NCI-H187 treated with DMSO at 0.1 percent for 48 hours (cell line): ENCODE measurements around the gene PRPSAP1.
"Not testable (repeated sequence)": the region's sequence is repeated elsewhere in the genome, so short reads cannot be mapped to it uniquely, and the experiment has no call there.

Experiments used
- DNase-seq: peaks from one replicate; lab custom pipeline; 2025; lab: John Stamatoyannopoulos, UW

The PRPSAP1 gene

DNA sequence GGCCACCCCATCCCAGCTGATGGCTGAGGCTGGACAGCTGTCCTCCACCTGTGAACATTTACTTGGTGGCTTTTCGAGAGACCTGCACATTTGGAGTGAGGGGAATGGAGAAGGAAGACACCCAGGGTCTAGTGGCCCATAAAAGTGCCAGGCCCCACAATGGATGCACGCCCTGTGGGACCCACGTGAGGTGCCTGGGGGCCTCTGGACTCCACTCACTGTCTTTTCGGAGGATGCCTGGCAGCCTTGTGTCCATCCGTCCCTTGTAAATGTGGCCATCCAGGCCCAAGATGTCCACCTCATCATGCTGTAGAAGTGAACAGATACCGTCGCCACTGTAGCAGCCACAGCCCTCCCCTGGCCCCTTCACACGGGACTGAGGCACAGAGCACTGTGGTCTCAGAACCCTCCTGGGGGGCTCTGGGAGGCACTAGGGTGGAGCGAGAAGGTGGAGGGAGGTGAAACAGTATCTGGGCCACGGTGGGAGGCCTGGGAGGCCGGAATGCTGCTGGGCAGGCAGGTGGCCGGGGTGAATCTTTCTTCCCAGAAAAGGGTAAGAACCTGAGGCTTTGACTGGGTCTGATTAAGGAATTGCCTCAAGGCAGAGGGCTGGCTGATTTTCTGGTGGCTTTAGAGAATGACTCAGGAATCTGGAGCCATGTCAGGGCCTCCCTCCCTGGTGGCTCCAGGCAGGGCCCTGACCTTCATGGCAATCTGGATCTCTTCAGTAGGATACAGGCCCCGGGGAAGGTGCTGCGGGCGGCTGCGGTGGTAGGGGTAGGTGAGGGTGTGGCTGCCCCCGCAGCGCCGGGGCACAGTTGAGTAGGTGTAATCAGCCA, 77.0 kb downstream of the PRPSAP1 start:
- DNase-seq = no peak

- no peak for DNase-seq
Observed at GRCh38 chr17:76276069-76276431, 77.7 kb downstream of the PRPSAP1 start.

GRCh38 chr17:76275382-76276068, 78.2 kb downstream of the PRPSAP1 start:
- no peak for DNase-seq

DNA sequence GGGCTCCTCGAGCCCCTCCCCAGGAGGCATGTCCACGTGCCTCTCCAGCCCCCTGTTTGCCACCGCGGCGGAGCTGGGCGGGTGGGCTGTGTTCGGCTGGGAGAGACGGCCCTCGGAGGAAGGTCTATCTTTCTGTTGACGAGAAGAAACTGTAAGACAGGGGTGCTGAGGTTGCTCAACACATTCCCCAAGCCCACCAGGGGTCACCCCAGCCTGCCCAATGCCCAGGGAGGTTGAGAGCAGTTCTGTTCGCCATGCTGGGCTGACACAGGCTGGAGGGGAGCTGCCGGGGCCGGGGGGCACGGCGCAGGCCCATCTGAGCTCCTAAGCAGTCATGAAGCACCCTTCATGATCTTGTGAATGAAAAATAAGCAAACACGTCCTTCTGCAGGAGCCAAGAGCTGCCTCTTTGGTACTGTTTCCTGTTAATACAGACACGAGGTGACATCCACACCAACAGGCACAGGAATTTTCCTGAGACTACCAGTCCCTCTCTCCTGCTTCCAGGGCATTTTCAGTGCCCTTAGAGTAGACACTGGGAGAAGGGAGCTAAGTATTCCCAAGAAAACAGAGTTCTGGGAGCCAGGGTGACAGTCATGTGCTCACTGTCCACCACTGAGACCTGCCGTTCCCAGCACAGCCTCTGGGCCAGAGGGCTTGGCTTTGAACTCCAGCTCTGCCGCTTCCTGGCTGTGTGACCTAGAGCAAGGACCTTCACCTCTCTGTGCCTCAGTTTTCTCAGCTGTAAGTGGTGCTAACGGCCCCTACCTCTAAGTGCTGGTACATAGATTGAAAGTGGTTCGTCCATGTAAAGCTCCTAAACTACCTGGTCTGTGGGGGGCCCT, 79.4 kb downstream of the PRPSAP1 start:
- DNase-seq = no peak

DNA sequence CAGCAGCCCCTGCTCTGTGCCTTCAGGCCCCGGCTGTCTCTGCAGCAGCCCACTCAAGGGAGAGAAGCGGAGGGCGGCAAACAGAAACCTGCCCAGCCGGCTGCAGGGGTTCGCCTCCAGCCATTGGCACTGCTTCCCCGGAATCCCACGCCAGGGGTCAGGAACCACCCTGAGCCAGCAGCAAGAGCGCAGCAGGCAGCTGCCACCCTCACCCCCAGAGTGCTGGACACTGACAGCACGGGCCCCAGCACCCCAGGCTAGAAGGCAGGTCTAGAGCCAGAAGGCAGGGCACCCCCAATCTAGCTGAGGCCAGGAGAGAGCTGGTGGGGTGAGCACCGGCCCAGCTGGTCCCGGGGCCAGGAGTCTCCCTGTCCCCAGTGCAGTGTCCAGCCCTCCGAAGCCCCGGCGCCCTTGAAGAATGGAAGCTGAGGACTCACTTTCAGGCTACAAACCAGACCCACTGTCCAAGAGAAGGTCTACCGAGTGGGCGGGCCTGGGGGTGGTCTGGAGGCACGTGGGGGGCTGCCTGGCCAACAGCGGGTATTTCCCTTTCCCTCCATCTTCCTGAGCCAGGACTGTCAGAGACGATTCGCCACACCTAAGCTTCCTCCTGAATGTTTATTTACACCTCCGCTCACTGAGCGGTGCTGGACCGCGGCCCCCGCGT, 80.1 kb downstream of the PRPSAP1 start:
- no peak for DNase-seq

DNA sequence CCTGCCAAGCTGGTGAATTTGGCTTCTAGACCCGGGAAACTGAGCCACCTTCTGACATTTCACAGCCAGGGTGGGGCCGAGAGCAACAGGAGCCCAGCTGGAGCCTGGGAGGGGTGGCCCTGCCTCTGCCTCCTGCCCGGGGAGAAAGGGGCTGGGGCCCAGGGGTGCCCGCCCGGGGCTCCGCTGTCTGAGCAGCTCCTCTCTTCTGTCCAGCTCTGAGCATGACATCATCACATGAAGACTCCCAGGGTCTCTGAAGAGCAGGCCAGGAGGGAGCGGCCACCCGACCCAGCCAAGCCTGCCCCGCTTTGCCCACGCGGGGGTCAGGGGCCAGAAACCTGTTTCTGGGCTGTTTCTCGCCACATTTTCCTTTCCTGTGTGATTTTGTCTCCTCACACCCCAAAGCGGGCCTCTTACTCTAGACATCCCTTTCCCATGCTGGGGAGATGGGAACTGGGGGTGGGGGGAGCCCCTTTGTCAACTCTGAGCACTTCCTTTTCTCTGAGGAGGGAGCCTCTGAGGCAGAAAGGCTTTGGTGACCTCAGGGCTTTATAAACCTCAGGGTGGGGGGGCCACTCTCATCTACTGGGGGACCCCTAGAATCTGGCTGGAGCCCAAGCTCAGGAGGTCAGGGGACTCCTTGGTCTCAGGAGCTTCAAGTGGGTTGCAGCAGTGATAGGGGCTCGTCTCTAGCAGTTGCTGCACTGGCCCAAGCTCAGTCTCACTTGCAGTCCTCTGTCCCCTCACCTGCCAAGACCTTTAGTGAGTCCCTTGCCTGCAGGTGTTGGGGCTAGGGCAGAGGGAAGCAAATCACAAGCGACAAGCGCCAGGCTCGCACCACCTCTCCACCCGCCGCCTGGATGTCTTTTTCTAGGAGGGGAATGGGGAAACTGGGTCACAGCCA, 80.9 kb downstream of the PRPSAP1 start:
- no peak for DNase-seq

DNA sequence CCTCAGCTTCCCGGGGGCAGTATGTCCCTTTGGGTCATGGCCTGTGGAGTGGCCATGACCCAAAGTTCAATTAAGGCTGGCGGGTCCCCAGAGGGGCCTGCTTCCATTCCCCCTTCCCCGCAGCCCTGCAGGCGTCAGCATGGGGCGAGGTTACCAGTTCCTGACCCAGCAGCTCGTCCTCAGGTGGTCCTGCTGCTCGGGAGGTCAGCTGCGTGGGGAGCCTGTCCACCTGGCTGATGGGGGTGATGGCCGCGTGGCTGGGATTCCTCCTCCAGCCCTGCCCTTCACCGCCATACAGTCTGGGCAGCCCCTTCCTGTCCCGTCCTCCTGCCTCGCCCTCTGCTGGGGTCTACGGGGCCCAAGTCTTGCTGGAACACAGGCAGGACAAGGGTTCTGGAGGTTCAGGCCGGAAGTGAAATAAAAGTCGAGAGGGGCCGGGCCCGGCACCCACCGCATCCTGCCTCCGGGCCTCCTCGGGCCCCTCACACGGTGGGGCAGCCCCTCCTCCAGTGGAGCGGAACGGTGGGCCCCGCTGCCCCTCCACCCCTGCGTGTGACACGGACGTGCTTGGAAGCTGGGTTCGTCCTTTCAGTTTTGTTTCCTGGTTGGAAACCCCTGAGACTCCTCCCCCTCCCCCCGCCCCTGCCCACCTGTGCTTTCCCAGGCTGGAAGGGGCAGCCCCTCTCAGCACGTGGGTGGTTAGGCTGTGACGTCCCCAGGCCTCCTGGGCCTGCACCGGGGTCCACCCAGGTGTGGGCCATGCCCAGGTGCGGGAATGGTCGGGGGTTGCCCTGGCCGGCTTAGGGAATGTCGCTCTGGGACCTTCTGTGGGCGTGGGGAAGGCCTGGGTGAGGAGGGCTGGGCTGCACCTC, 81.8 kb downstream of the PRPSAP1 start:
- no peak for DNase-seq

DNA sequence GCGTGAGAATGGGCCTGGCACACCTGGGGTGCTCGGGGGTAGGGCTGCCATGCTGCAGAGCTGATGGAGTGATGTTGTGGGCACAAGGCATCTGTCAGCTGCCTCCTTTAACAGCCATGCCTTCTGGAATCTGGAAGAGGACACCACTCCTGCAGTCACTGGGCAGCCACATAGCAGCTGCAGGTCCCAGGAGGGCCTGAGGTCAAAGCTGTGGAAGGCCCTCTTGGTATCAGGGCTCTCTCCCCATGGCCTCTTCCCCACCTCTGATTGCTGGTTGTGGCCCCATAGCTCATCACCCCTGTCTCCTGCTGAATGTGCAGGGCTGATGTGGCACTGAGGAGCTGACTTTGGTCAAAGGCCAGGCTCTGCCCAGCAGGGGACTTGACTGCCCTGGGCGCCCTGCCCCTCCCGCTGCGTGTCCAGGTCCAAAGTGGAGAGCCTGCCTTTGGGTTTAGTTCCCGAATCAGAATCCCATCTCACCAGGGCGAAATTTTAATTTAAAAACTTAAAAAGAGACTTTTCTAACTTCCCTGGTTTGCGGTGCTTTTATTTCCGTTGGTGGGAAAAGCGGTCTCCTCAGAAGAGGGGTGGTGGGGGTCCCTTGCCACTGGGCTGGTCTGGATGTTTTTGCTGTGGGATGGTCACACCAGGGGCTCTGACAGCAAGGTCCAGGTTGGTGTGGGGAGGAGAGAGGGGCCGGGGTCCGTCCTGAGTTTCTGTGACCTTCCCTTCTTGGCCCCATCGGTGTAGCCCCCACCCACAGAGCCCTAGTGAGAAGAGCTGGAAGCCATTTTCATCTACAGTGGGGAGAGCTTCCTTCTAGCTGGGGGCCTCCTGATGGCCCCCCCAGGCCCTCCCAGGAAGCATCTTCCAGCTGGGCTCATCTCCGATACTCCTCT, 82.7 kb downstream of the PRPSAP1 start:
- DNase-seq = no peak

DNA sequence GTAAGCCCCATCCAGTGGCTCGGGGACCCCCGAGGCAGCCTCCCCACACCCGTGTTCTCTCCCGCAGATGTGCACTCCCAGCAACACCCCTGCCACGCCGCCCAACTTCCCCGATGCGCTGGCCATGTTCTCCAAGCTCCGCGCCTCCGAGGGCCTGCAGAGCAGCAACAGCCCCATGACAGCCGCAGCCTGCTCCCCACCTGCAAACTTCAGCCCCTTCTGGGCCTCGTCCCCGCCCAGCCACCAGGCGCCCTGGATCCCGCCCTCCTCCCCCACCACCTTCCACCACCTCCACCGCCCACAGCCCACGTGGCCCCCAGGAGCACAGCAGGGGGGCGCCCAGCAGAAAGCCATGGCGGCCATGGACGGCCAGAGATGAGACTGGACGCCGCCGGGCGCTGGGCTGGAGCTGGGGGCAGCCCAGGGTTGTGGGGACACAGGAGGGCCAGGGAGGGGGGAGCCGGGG, 83.6 kb downstream of the PRPSAP1 start:
- no peak for DNase-seq

DNA sequence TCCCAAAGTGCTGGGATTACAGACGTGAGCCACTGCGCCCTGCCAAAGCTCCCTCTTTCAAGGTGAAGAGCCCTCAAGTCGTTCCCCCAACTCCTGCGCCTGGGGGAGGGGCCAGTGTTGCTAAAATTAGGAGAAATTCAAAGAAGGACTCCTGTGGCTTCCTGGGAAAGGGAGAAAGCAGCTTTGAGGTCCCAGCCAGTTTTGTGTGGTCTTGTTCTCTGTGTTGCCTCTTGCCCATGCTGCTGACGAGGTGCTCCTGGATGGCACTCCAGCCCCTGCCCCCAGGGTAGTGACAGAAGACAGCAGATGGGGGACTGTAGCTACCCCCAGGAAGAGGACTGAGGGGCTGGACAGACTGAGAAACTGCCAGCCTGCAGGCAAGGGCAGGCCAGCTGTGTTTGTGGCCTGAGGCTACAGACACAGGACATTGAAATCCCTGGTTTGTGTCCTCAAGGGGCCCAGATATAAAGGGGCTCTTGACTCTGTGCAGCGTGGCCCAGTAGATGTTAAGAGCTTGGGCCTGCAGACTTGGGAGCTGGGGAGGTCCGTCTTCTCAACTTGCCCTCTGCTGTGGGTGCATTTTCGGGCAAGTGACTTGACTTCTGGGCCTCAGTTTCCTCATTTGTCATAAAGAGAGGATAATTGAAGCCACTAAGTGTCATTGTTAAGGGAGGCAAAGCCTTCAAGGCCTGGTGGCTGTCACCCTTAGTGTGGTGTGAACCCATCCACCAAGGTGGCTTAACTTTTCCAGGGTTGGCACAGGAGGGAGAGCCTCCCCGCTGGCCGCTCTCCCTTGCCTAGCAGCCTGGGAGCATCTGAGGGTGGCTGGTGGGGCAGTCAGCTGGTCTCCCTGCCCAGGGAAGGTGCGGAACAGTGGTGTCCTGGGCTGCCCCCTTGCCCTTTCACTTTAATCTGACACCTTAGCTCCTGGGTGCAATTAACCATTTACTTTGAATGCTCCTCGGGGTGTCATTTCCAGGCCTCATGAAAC, 84.4 kb downstream of the PRPSAP1 start:
- DNase-seq = no peak

DNA sequence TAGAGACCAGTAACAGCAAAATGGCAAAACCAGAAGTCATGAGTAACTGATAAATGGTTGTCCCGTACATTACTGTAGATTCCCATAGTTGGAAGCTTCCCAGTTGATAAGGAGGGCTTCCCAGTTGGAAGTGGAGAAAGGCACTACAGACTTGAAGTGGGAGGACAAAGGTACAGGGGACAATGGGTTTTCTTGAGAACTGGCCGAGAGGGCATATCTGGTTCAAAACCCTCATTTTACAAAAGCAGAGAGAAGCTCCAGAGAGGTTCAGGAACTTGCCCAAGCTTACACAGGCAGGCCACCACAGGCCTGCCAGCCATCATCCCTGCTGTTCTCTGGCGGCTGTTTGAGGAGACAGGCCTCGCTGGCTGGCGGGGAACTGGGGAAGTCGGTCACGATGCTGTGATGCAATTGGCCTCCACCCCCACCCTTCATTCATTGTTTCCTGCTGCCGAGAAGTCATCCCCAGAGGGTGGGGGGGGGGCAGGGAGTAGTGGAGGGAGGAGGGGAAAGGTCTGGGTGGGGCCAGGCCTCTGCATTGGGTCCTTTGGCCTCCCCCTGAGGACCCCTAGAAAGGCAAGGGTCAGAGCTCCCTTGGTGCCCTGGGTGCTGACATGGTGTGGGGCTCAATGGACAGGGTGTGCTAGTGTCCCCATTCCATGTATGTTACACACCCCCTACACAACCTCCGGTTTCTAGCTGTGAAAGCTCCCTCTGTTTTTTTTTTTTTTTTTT, 85.5 kb downstream of the PRPSAP1 start:
- DNase-seq = no peak

DNA sequence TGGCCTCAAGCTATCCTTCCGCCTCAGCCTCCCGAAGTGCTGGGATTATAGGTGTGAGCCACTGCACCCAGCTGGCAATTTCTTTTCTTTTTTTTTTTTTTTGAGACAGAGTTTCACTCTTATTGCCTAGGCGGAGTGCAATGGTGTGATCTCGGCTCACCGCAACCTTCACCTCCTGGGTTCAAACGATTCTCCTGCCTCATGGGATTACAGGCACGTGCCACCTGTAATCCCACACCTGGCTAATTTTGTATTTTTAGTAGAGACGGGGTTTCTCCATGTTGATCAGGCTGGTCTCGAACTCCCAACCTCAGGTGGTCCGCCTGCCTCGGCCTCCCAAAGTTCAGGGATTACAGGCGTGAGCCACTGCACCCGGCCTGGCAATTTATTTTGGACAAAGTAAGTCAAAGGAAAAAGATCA, 86.1 kb downstream of the PRPSAP1 start:
- not testable (repeated sequence) for DNase-seq

- no peak for DNase-seq
Observed at GRCh38 chr17:76267051-76267576, 86.6 kb downstream of the PRPSAP1 start.

DNA sequence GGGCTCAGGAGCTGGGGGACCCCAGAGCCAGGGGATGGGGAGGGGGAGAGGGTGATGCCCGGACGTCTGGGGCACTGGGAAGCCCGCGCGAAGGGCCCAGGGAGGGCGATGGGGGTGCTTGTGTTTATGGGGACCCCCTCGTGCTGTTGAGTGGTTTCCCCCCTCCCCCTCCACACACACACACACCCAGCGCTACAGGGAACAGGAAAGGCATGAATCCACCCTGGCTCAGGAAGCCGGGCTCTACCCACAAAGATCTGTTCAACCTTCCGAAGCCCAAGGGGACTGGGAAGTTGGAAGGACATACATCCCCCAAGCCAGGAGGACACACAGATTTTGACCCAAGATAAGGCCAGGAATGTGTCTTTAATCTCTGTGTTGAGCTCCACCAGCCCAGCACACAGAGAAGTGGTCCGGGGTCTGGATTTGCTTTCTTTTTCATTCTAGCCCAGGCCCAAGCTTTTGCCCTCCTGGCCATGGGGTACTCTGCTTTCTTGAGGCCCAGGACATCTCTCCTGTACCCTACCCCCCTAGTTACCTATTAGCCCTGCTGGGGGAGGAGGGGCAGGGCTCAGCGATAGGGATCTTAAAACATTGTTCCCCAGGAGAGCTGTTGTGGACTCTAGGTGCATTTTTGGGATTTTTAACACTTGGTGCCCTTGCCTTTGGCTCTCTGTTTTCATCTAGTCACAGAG, 87.3 kb downstream of the PRPSAP1 start:
- no peak for DNase-seq

- DNase-seq = no peak
Observed at GRCh38 chr17:76265624-76266243, 88.0 kb downstream of the PRPSAP1 start.
